Measurements from ENCODE around the gene RAP1GAP2.
"Not testable (repeated sequence)": the region's sequence is repeated elsewhere in the genome, so short reads cannot be mapped to it uniquely, and the experiment has no call there.

Gene RAP1GAP2

GRCh38 chr17:2986925-2987324 lies 190.7 kb downstream of the RAP1GAP2 start:
- no peaks in the 10 kb centered on the region for H3K36me3 ChIP-seq (replicated peaks)
- H3K27me3 ChIP-seq (replicated peaks) = no peaks in the 10 kb centered on the region
- DNase-seq = no peak
- in situ Hi-C loops (cut with HindIII; ENCODE audit: low pct_ligation_motif_present, low sequenced_read_pairs) = no loop called here
- no peak for TF ChIP-seq CTCF (IDR thresholded peaks at IDR 0.05; ENCODE audit: low read depth, low read length, missing control alignments)
- no peak overlapping the region for H3K4me3 ChIP-seq (ENCODE audit: low read depth, low read length)
- H3K27ac ChIP-seq = no peak overlapping the region

- H3K27me3 ChIP-seq (replicated peaks); H3K36me3 ChIP-seq (replicated peaks); H3K27ac ChIP-seq; in situ Hi-C loops (cut with HindIII; ENCODE audit: low pct_ligation_motif_present, low sequenced_read_pairs); H3K4me3 ChIP-seq (ENCODE audit: low read depth, low read length); DNase-seq: not testable (repeated sequence)
Measured at GRCh38 chr17:2989396-2989795, 193.2 kb downstream of the RAP1GAP2 start.

- in situ Hi-C loops (cut with HindIII; ENCODE audit: low pct_ligation_motif_present, low sequenced_read_pairs) = no loop called here
- no peak overlapping the region for H3K4me3 ChIP-seq (ENCODE audit: low read depth, low read length)
- H3K27me3 ChIP-seq (replicated peaks) = no peaks in the 10 kb centered on the region
- no peak overlapping the region for H3K27ac ChIP-seq
- TF ChIP-seq CTCF (IDR thresholded peaks at IDR 0.05; ENCODE audit: low read depth, low read length, missing control alignments) = no peak
- no peaks in the 10 kb centered on the region for H3K36me3 ChIP-seq (replicated peaks)
- DNase-seq = no peak
Measured at GRCh38 chr17:2989855-2990254, 193.6 kb downstream of the RAP1GAP2 start.

GRCh38 chr17:2990396-2990795 lies 194.2 kb downstream of the RAP1GAP2 start:
- H3K4me3 ChIP-seq (ENCODE audit: low read depth, low read length) = no peak overlapping the region
- in situ Hi-C loops (cut with HindIII; ENCODE audit: low pct_ligation_motif_present, low sequenced_read_pairs) = no loop called here
- DNase-seq = no peak
- no peaks in the 10 kb centered on the region for H3K27me3 ChIP-seq (replicated peaks)
- no peaks in the 10 kb centered on the region for H3K36me3 ChIP-seq (replicated peaks)
- no peak overlapping the region for H3K27ac ChIP-seq
- no peak for TF ChIP-seq CTCF (IDR thresholded peaks at IDR 0.05; ENCODE audit: low read depth, low read length, missing control alignments)

GRCh38 chr17:2991396-2992180 lies 195.3 kb downstream of the RAP1GAP2 start:
- H3K36me3 ChIP-seq (replicated peaks); H3K4me3 ChIP-seq (ENCODE audit: low read depth, low read length); DNase-seq: not testable (repeated sequence)

GRCh38 chr17:2994441-2994840 lies 198.2 kb downstream of the RAP1GAP2 start:
- TF ChIP-seq CTCF (IDR thresholded peaks at IDR 0.05; ENCODE audit: low read depth, low read length, missing control alignments) = no peak
- Histone ChIP-seq H3K36me3 (replicated peaks) (no peaks in the 10 kb centered on the region), H3K4me3 (ENCODE audit: low read depth, low read length) (no peak overlapping the region), H3K27me3 (replicated peaks) (no peaks in the 10 kb centered on the region), H3K27ac (no peak overlapping the region)
- DNase-seq = no peak
- in situ Hi-C loops (cut with HindIII; ENCODE audit: low pct_ligation_motif_present, low sequenced_read_pairs) = no loop called here

More at GRCh38 chr17:2991396-2992180, 195.3 kb downstream of the RAP1GAP2 start:
- H3K27me3 ChIP-seq (replicated peaks); in situ Hi-C loops (cut with HindIII; ENCODE audit: low pct_ligation_motif_present, low sequenced_read_pairs); H3K27ac ChIP-seq: not testable (repeated sequence)

GRCh38 chr17:2995377-2995776 lies 199.1 kb downstream of the RAP1GAP2 start:
- DNase-seq = no peak
- H3K4me3 ChIP-seq (ENCODE audit: low read depth, low read length) = no peak overlapping the region
- TF ChIP-seq CTCF (IDR thresholded peaks at IDR 0.05; ENCODE audit: low read depth, low read length, missing control alignments) = no peak
- in situ Hi-C loops (cut with HindIII; ENCODE audit: low pct_ligation_motif_present, low sequenced_read_pairs) = no loop called here
- no peaks in the 10 kb centered on the region for H3K27me3 ChIP-seq (replicated peaks)
- no peak overlapping the region for H3K27ac ChIP-seq
- H3K36me3 ChIP-seq (replicated peaks) = no peaks in the 10 kb centered on the region
